NB4 (cell line): Measurements from ENCODE around the gene SLC39A11.

Experiments used
- CTCF ChIP-seq: IDR thresholded peaks from one replicate; pipeline ENCODE4 v1.5.1; 2012; ENCODE audit warnings: low read depth, low read length
- MAX ChIP-seq: IDR thresholded peaks from 2 replicates; pipeline ENCODE4 v1.6.1; 2011; ENCODE audit warnings: low read depth, low read length
- MYC ChIP-seq: IDR thresholded peaks from 2 replicates; pipeline ENCODE4 v1.6.1; 2011; ENCODE audit warnings: low read depth, low read length
- POLR2A ChIP-seq: IDR thresholded peaks from 2 replicates; pipeline ENCODE4 v1.6.1; 2011; ENCODE audit warnings: mild to moderate bottlenecking; ENCODE audit not compliant: insufficient read length; ENCODE audit errors: extremely low read depth

GRCh38 chr17:72879877-72880276 is 212.6 kb downstream of the SLC39A11 start:
- TF ChIP-seq POLR2A (no peak), MAX (no peak), CTCF (no peak), MYC (no peak)
